Stimulated activated CD8-positive, alpha-beta memory T cell treated with anti-CD3 and anti-CD28 coated beads, Interleukin-15, amount 100 ng/mL, for 24 hours (primary cell): Measurements from ENCODE around the gene ADORA1.

Experiments
- DNase-seq: peaks from one replicate; pipeline ENCODE4 v3.0.0-alpha.2; 2020; ENCODE audit warnings: low read depth

ADORA1 gene

DNA sequence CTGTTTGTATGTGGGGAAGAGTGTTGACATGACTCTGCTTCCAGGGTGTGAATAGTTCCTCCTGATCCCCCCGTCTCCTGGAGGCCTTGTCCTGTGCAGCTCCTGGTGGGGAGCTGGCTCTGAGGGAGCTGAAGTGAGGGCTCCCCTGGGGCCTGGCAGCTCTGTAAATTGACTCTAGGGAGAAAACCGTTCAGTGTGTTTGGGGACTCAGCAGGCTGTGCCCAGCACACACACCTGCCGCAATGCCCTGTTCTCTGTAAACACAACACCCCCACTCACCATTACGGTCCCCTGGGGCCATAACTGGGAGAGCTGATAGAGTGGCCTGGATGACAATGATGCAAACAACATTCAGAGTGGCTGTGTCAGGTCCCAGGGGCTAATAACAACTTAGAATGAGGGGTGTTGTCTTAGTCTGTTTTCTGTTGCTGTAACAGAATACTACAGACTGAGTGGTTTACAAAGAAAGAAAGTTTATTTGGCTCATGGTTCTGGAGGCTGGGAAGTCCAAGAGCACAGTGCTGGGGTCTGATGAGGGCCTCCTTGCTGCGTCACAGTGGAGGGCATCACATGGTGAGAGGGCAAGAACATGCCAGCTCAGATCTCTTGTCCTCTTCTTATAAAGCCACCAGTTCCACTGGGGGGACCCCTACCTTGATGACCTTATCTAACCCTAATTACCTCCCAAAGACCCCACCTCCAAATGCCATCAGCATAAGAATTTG is 15.3 kb downstream of the ADORA1 start:
- no peak for DNase-seq

DNA sequence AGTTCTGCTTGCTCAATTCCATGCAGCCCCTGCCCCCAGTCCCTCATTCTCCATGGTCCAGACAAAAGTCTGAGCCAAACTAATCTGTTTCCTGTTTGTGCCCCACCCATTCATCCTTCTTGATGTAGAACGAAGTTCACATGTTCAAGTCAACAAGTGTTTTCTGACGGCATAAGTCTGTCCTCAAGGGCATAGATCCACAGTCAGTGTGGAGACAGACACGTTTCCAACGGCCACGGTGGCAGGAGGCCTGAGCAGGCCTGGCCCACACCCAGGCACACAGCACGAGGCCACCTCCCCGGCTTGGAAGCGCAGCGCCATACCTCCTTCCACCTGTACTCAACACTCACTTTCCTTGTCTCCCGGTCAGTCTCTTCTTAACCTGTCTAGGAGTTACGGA is 16.1 kb downstream of the ADORA1 start:
- no peak for DNase-seq

DNA sequence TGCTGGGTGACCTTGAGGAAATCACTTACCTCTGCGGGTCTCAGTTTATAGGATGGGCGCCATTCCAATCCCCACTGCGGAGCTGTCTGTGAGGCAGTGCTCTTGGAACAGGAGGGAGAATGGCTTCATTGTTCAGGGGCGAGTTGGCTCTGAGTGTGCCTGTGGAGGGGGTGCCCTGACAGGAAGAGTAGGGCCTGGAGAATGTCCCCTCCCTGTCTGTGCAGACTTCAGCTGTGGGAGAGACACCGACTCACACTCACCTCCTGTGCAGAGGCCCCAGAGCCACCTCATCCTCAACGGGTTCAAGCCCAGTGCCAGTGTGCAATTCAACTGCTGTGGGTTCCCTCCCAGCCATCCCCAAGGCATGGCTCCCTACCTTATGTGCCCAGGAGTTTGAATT is 17.1 kb downstream of the ADORA1 start:
- DNase-seq: no peak

DNA sequence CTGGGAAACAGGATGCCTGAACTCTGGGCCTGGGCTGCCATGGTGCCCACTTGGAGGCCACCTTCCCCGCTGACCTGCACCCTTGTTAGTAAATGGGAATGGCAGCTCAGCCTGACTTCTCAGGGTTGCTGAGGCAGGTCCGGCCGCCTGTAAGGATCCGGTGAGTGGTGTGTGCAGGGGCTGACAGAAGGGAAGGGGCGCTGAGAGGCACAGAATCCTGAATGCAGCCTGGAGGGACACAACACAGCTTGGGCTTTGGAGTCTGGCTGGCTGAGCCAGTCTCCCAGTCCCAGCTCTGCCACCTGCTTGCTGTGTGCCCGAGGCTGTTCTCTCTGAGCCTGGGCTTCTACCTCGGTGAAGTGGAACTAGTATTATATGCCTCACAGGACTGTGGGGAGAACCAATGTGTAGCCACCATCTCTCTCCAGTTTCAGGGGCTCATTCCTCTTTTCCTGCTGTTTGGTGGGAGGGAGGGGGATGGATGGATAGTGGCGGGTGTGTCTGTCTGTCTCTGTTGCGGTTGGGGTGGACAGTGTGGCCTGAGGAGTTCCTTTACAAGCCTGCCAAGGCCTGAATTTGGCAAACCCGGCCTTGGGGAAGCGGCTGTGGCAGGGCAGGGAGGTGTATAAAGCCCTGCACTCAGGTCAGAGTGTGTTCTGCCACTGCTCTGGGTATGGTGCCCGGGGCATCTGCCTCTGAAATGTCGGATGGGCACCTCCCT is 18.0 kb downstream of the ADORA1 start:
- no peak for DNase-seq

DNA sequence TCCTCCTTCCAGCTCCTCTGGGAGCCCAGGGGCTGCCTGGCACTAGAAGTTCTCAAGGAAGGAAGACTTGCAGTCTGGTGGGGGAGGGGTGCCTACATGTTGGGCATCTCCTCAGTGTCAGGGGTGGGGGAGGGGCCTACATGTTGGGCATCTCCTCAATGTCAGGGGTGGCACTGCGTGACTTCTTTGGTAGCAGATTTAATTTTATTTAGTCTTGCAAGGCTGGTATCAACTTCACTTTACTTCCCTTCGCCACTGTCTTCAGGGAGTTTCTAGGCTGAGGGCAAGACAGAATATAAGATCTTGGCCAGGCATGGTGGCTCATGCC is 18.5 kb downstream of the ADORA1 start:
- DNase-seq: no peak

DNA sequence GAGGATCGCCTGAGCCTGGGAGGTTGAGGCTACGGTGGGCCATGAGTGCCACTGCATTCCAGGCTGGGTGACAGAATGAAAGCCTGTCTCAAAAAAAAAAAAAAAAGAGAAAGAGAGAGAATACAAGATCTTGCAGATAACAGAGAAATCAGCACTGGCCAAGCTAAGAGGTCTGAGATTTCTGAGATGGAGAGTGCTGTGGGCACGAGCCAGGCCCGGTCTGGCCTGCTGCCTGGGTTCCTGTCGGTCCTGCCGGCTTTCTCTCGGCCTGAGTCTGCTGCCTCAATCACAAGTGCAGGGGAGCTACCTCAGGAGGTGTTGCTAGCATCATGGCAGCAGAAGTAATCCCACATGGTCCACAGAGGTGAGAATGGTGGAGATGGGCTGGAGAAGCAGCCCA is 19.0 kb downstream of the ADORA1 start:
- DNase-seq: no peak

DNA sequence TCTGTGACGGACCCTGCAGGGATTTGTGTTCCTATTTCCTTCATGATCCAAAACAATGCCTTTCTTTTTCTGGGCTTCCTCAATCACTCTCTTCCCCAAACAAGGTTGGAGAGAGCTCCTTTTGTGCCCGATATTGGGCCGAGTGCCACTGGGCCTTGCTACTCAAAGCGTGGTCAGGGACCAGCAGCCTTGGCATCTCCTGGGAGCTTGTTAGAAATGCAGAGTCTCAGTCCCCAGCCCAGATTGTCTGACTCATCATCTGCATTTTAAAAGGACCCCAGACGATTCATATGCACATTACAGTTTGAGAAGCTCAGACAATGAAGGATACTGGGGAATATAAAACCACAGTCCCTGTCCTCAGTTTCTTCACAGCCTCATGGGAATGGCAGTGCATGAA is 19.9 kb downstream of the ADORA1 start:
- no peak for DNase-seq

DNA sequence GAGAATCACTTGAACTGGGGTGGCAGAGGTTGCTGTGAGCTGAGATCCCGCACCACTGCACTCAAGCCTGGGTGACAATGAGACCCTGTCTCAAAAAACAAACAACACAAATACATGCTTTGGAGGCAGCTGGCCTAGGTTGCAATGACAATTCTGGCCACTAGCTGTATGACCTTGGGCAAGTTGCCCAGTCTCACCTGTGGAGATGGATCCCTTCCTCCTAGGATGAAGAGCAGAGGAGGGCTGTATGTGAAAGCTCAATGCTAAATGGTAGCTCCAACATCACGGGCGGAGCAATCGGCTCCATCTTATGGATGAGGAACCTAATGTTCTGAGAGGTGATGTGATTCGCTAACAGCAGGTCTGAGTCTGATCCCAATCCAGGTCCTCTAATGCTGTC is 20.6 kb downstream of the ADORA1 start:
- DNase-seq: no peak

DNA sequence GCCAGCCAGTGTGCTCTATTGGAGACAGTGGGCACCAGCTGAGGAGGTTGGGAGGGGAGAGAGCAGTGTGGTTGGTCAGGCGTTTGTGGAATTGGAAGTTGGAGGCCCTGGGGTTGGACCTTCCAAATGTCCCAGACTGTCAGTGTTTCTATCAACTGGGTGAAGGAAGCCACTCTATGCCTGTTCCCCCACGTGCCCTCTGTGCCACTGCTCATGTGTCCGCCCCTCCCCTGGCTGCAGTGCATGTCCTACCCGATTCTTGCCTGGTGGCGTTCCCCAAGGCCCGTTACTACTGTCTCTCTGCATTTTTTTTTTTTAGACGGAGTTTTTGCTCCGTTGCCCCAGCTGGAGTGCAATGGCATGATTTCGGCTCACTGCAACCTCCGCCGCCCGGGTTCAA is 21.1 kb downstream of the ADORA1 start:
- DNase-seq: no peak

DNA sequence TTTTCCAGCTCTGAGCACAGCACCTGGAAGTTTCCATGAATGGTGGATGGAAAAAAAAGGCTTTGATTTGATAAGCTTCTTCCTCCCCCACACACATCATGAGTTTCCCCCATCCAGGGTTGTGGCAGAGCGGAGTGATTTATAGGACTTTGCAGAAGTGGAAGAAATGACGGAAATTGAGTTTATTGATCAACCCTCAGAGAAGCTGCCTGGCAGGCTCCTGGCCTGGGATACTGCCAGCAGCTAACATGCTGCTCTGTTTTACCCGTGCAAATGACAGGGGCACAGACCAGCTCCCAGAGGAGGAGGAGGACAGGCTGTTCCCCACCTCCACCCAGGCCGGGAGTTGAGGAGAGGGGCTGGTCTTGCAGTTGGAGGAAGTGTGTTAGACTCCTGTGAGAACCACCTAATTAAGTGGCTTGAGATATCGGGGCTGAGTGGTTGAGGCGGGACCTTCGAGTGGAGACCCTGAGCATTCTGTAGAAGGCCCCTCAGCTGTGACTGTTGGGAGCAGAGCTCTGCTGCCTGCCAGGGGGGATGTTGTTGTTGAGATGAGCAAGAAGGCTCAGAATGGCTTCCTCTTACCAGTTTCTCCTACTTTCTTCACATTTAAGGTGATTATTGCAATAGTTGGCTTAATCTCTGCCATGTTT is 21.8 kb downstream of the ADORA1 start:
- no peak for DNase-seq

DNA sequence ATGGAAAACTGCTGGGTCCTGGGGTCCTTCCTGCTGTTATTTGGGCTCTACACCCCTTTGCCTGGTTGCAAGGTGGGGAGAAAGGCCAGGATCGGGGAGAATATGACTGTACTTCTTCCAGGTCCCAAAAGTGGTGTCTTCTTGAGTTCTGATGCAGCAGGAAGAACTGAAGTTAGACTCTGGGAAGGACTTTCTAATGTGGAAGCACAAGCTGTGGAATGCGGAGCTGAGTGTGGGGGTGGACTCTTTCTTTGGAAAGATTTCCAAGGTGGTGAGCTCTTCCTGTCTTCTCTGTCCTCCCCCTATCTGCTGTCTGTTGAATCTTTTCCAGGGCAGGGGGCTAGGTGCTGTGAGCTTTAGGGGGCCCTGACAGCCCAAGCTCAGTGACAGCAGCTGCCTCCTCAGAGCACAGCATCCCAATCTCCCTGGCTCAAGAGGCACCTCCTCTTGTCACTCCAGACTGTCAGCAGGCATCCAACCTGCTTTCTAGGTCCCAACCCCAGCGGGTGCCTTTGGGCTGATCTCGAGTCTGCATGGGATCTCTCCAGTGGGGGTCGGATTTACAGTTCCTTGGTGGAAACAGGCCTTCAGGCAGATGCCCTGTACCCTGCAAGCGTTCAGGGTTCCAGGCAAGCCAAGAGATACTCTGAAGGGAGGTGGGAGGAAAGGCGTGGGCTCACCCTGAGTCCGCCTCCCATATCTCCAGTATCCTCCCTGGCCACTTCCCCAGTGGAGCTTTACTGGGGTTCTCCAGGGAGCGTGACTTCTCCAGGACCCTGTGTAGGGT is 23.2 kb downstream of the ADORA1 start:
- DNase-seq: no peak

DNA sequence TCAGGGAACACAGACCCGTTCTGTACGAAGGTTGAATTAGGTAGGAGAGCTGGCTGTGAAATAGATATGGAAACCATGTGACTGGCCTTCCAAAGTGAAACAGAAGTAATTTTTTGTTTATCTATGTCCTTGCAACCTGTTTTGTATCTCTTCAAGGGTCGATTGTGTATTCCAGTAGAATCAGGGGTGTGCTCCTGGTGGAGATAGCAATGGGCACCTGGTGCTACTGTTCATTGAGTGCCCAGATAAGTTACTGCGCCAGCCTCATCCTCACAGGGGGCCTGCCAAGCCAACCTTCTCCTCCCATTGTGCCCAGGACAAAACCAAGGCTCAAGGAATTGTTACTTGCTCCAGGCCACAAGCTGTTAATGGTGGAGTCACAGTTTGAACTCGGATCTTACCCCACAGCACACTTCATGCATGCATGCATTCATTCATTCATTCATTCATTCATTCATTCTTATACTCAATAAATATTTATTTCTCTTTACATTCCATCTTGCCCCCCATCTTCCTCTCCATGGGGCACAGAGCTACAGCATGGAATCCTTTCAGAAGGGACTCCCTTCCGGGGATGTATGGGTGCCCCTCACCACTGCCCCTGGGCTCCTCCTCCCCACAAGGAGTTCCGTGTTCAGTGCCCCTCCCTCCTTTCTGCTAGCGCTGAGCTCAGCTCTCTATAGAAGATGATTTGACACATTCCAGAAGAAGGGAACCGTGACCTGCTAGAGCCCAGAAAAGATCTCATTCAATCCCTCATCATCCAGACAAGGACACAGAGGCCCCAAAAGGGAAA is 24.0 kb downstream of the ADORA1 start:
- no peak for DNase-seq

DNA sequence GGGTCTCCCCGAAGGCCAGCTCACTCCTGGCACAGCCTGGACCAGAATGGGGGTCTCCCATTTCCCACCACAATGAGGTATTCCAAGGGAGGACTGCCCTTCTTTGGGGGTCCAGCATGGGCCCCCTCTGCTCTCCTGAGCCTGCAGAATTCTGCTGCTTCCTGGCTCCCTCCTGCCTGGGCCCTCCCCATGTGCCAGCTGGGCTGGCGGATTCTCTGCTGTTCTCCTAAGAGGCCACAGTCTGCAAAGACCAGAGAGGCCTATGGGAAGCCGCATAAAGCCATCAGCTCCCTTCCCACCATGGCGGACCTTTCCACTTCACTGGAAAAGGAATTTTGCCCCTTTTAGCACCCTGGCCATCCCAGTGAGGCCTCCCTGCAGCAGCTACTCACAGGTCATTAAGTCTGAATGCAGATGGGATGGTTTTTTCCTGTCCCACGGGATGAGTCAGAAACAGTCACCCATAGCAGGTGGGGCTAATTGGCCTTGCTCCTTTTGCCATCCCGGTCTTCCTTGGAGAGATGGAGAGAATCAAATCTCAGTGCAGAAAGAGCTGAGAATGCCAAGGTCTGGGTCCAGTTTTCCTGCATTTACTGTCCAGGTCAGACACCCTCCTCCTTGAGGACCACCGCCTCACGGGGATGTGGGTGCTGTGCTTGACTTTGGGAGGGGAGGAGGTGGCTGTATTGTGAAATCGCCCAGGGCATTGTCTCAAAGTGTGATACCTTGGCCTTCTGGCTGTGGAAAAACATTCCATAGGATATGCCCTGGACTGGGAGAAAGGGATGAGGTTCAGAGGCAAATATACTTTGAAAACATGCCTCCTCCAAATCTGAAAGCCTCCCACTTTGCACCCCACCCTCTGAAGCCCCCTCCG is 24.9 kb downstream of the ADORA1 start:
- no peak for DNase-seq

DNA sequence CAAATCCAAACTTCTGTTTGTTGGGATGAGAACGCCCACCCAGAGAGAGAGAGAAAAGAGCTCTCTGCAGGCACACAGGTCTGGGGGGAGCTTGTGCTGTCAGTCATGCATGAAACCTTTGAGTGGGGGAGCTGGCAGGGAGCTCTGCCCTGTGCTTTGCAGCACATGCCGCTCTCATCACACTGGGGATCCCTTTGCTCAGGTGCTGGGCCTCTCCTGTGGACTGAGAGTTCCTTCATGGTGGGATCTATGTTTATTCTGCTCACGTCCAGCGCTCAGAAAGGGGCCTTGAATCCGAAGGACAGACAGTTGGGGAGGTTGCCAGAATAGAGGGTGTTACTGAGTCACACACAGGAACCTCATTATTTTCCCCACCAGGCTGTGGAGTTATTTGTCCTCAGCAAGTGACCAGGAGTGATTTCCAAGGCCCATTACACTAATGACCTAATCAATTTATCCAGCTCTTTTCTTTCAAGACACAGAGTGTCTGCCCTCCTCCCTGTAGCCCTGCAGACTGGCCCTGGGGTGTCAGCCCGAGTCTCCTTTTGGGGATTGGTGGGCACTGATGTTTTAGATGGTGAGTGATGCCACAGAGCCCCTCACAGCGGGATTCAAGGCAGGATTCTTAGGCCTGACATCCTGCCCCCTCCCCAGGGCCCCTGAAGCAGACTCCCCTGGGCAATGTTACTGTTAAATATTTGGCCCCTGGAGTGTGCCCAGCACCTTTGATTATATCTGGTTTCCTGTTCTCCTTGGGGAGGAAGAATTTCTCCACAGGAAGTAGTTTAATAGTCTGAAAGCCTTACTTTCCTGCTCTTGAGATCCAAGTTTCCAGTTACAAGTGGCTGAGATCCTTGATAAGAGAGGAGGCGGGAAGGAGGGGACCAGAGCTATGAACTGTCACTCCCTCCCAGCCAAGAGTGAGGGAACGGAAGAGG is 25.8 kb downstream of the ADORA1 start:
- no peak for DNase-seq

DNA sequence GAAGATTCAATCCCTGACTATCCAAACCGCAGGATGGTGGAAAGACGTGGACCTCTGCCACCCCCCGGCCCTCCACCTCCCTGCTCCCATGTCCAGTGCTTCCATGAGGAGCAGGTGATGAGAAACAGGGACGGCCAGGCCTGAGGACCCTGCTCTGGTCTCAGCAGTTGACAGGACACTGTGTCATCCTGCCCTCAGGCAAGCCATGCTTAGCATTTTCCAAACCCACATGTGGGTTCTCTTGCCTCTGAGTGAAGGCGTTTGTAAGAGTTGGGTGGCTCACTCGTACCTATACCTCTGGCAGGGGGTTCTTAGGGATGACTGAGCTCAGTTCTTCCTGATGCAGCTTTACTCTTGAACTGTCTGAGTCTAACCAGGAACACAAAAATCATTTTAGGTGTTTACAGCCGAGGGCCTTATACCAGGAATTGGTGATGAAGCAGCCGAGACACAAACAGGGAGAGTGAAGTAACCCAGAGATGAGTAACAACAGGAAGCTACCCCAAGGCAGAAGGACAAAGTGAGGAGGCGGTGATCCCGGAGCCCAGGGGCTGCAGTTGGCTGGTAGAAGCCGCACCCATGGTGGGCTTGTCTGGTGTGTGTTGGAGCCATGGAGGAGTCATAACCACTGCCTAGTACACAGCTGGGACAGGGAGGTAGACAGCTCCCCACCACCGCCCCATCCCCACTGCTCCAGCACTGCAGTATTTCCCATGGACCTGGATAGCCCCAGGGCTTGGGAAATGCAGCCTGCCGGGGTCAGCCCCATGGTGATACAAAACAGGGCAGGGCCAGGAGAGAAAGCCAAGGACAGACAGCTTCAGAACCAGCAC is 26.7 kb downstream of the ADORA1 start:
- DNase-seq: no peak

DNA sequence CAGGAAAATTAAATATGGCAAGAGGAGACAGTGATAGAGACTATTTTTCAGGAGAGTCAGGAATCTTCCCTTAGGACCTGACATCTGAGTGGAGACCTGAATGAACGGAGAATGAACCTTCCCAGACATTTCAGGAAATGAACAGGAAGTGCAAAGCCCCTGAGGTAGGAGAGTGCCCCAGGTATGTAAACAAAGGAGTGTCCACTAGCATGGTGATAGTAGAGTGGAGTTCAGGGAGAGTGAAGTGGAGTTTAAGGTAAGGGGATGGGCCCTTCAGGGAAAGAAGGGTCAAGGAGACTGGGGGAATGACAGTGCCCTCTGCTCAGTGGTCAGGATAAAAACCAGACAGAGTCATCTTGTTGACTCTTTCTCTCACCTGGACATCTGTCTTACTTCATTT is 28.8 kb downstream of the ADORA1 start:
- no peak for DNase-seq

DNA sequence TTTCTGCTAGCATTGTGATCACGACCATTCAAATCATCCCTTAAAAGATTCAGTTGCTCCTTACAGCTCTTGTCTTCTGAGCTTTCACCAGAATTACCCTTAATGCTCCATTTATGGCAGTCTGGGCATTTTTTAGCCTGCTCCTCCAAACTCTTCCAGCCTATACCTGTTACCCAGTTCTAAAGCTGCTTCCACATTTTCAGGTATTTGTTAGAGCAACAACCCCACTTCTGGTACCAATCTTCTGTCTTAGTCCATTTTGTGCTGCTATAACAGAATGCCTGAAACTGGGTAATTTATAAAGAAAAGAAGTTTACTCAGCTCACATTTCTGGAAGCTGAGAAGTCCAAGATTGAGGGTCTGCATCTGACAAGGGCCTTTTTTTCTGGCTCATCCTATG is 30.9 kb downstream of the ADORA1 start:
- DNase-seq: no peak

DNA sequence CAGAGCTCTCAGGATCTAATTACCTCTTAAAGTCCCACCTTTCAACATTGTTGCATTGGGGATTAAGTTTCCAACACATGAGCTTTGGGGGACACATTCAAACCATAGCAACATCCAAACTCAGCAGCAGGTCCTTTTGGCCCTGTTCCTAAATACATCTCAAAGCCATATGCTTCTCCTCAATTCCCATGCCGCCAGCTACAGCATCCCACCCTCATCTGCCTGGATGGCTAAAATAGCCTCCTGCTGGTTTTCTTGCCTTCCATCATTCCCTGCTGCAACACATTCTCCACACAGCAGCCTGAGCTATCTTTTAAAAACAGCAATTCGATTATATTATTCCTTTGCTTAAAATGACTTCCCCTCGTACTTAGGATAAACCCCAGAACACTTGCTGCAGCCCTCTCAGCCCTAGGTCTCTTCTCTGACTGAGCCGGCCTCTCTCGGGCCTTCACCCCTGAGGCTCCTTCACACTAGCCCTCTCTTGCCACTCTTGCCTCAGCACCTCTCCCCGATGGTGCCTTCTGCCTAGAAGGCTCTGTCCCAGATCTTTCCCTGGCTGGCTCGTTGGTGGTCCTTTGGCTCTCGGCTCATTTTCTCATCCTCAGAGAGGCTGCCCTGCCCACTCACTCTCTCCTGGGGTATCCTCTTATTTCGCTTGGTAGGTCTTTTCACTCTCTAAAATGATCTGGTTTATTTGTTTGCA is 31.6 kb downstream of the ADORA1 start:
- DNase-seq: no peak
